HG02973 (cell line): ENCODE results near the gene TMPRSS9.

Experiments used
- ATAC-seq: cut with Tn5 transposase; IDR thresholded peaks from one replicate; pipeline ENCODE4 v1.9.1; 2021; ENCODE audit warnings: moderate library complexity; ENCODE audit not compliant: unreplicated experiment

Gene TMPRSS9

DNA sequence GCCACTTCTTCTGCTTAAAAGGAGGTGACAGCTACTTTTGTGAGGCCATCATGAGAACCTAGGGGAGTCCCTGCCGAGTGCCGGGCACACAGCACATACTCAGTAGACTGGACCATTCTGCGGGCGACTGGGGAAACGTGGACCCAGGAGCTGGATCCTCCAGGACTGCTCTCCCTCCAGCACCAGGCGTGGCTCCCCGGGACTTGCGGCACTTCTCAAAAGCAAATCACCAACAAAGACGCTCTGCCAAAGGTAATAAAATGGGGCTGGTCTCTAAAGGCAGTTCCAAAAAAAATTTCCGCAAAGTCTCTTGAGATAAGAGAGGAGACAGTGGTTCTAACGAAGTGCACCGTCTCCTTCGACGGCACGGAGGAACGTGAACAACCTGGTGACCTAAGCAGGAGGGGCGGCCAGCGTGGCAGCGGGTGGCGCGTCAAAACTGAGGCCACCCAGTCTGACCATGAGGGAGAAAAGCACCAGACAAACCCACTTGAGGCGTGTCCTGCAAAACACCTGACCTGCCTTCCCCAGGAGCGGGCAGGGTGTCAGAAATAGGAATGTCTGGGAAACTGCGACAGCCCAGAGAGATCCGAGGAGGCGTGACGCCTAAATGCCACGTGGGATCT lies 1.4 kb upstream of the TMPRSS9 start:
- ATAC-seq = no peak

DNA sequence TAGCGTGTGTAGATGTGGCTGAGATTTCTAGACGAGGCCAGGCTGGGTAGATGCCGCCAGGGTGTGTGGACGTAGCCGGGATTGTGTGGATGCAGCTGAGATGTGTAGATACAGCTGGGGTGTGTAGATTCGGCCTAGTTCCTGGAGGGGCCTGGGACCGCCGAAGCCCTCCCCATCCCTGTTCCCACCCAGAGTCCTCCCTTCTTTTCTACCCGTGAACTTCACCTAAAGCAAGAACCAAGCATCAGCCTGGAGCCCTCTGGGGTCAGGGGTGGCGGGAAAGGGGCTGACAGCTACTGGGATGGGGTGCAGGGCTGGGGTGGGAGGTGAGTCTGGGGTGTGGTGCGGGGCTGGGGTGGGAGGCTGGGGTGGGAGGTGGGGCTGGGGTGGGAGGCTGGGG lies 768 bp downstream of the TMPRSS9 start:
- no peak for ATAC-seq

DNA sequence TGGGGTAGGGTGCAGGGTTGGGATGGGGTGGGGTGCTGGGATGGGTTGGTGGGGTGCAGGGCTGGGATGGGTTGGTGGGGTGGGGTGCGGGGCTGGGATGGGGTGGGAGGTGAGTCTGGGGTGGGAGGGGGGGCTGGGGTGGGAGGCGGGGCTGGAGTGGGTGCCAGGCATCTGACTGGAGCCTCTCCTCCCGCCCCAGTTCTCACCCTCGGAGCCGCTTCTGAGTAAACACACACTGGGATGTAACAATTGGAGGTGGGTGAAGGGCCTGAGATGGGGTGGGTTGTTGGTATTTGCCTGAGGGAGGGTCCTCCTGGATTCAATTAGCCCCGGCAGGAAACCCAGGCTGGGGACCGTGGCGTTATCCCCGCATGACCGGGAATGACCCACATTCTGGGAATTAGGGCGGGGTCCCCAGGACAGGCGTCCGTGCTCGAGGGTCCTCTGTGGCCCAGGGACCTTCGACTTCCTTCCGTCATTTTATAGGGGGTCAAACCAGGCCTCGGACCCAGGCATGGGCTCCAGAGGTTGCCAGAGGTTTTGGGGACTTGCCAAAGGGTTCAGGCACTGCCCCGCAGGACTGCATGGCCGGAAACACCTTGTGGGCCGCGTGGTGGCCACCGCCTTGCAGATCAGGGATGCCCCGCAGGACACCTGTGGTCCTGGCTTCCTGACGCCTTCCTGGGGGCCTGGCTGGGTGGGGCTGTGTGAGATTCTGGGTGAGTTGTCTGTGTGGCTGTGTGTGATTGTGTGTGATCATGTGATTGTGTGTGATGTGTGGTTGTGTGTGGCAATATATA lies 1.4 kb downstream of the TMPRSS9 start:
- no peak for ATAC-seq

DNA sequence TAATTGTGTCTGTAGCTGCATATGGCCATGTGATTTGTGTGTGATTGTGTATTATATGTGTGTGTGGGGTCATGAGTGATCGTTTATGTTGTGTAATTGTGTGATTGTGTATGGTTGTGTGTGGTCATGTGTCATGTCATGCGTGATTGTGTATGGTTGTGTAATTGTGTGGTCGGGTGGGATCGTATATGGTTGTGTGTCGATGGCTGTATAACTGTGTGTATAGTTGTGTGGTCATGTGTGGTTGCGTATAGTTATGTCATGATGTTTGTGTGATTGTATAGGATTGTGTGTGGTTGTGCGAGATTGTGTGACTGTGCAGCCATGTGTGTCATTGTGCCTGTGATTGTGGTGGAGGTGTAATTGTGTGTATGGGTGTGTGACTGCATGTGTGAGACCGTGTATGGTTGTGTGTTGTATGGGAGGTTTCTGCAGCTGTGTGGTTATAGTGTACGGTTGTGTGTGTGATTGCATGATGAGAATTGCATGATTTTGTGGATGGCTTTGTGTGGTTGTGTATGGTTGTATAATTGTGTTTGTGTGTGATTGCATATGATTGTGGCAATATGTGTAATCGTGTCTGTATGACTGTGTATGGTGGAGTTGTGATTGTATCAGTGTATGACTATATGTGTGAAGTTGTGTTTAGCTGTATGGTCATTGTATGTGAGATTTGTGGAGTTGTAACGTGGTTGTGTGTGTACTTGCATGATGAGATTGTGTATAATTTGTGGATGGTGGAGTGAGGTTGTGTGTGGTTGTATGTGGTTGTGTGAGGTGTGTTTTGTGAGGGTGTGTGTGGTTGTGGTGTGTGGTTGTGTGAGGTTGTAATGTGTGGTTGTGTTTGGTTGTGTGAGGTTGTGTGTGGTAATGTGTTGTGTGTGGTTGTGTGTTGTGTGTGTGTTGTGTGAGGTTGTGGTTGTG lies 2.2 kb downstream of the TMPRSS9 start:
- no peak for ATAC-seq

DNA sequence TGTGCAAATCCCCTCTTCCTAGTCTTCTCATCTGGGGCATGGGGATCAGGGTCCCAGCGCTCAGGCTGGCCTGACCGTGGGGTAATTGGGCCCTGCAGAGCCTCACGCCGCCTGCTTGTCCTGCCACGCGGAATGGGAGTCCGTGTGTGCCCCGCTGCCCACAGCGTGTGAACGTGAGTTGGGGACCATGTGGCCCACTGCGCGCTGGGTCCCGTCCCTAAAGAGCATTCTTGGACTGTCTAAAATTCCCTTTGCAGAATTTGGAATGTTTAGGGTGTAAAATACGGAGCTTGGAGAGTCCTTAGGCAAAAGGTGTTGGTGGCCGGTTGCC lies 2.9 kb downstream of the TMPRSS9 start:
- ATAC-seq = no peak

DNA sequence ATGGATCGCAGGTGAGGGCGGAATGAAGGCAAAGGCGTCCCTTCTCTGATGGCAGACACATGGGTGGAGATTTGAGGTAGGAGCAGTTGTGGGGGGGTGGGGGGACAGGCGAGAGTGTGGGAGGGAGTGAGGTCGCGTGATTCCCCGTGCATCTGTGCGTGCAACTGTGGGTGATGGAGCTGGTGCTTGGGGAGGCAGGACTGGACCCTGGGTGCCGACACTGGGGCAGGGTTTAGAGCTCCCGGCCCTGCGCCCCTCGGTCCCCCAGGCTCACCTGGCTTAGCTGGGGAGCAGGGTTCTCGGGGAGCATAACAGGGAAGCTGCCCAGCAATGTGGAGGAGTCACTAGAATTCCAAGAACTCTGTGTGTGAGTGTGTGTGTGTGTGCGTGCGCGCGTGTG lies 3.4 kb downstream of the TMPRSS9 start:
- ATAC-seq = no peak

DNA sequence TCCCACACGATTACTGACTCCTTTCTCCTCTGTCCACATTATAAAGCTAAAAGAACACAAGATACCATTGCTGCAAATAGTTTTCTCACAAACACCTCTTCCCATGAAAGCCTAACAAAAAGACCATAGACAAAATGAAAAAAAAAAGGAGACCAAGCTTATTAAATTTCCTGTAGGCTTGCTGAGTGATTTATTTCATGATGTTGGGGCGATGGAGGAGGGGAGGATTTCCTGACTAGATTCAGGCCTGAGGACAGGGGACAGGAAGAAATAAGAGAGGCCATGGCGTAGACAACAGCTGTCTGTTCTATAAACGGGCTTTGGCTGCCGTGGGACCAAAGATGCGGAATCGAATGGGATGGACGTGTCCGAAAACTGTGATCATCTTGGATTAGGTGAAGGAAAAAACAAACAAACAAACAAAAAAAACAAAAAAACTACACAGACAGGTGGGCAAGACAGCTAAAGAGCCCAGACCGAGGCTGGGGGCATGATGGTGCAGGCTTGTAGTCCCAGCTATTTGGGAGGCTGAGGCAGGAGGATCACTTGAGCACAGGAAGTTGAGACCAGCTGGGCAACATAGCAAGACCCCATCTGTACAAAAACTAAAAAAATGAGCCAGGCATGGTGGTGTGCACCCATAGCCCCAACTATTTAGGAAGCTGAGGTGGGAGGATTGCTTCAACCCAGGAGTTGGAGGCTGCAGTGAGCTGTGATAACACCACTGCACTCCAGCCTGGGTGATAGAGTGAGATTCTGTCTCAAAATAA lies 5.3 kb downstream of the TMPRSS9 start:
- ATAC-seq = no peak

- no peak for ATAC-seq
Measured at GRCh38 chr19:2371656-2372055, 11.6 kb downstream of the TMPRSS9 start.

- no peak for ATAC-seq
Measured at GRCh38 chr19:2372076-2372612, 12.1 kb downstream of the TMPRSS9 start.

- no peak for ATAC-seq
Measured at GRCh38 chr19:2374808-2375207, 14.7 kb downstream of the TMPRSS9 start.

DNA sequence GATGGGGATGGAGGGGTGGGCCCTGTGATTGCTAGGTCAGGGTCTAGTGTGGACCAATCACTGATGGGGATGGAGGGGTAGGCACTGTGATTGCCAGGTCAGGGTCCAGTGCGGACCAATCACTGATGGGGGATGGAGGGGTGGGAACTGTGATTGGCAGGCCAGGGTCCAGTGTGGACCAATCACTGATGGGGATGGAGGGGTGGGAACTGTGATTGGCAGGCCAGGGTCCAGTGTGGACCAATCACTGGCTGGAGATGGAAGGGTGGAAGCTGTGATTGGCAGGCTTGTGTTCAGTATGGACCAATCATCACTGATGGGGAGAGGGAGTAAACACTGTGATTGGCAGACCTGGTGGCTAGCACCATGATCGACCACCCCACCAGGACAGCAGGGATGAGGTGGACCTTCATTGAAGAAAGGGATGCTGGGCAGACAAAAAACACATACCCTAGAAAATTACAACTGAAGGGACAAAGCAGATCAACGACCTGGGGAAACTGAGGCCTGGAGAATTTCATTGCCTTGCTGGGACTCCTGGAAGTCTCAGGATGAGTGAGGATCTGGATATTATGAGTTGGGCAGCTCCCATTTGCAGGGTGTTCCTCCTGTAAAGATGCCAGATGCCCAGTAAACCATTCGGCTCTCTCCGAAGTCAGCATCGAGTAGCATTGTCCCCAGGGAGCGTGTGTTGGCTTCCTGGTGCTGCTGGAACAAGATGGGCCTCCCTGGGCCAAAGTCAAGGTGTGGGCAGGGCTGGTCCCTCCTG lies 15.5 kb downstream of the TMPRSS9 start:
- no peak for ATAC-seq

DNA sequence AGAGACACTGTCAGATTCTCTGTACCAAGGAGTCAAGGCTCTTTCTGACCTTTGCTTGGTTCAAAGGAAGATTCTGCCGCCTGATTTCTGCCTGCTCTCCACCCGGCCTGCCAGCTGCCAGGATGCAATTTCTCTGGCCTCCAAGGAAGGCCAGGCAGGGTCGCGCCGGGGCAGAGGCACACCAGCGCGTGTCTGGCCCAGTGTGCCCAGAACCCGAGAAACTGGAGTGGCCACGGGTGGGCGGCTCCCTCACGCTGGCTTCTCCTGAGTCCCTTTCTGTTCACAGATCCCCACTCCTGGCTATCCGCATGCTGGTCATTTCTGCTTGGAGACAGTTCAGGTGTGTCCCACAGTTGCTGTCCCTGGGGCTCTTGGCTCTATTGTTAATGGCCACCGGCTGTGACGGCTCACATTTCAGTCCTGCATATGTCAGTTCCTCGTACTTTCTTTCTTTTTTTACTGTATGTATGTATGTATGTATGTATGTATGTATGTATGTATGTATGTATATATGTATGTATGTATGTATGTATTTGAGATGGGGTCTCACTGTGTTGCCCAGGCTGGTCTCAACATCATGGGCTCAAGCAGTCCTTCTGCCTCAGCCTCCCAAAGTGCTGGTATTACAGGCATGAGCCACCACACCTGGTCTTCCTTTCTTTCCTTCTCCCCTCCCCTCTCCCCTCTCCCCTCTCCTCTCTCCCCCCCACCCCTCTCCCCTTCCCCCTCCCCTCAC lies 16.9 kb downstream of the TMPRSS9 start:
- ATAC-seq = no peak

DNA sequence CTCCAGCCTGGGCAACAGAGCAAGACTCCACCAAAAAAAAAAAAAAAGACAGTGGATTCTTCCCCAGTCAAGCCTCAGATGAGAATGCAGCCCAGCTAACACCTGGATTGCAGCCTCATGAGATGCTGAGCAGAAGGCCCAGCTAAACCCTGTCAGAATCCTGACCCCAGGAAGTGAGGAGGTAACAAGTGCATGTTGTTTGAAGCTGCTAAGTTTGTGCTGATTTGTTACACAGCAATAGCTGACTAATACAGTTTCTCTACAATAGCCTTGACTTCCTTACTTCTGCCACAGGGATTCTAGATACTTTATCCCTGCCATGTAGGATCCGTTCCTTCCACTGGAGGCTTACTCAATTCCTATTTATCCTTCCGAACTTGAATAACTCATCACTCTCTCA lies 20.5 kb downstream of the TMPRSS9 start:
- no peak for ATAC-seq

GRCh38 chr19:2381148-2381820 lies 21.2 kb downstream of the TMPRSS9 start:
- ATAC-seq = no peak

DNA sequence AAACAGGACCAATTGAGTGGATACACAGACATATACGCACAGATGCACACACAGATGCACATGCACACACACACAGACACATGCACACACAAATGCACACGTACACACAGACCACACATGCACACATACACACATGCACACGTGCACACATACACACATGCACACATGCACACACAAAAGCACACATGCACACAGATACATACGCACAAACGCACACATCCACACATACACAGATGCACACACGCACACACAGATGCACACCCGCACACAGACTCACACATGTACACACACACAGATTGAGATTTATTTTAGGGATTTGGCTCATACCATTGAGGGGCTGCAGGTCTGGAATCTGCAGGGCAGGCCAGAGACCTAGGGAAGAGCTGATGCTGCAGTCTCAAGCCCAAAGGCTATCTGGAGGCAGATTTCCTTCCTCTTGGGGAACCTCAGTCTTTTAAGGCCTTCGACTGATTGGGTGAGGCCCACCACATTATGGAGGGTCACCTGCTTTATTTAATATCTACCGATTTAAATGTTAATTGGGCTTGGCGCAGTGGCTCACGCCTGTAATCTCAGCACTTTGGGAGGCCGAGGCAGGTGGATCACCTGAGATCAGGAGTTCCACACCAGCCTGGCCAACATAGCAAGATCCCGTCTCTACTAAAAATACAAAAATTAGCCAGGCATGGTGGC lies 22.6 kb downstream of the TMPRSS9 start:
- ATAC-seq = no peak

- ATAC-seq = no peak
Measured at GRCh38 chr19:2385053-2385721, 25.1 kb downstream of the TMPRSS9 start.
